ENCODE measurements around the gene OIT3.

Gene OIT3

DNA sequence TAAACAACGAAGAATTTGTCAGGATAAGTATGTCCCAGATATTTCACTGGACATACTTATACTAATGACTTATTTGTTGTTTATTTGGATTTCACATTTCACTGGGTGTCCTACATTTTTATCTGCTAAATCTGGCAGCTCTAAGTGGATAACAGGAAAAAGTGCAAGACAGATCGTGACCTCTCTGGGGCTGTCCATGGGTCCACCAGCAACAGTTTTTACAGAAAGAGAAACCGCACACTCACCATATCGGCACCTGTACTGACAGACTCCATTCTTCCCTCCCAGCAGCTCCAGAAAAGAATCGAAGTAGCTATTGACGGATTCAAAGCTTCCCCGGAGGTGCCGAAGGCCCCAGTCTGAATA lies 60.7 kb downstream of the OIT3 start:
- DNase-seq: no peak

GRCh38 chr10:72954596-72955554 lies 61.3 kb downstream of the OIT3 start, which contains the start of gene PLA2G12B:
PLA2G12B (minus strand) TSS chr10:72954806; CDS start chr10:72954685, 121 bp downstream.
- DNase-seq: no peak

GRCh38 chr10:72956001-72956400 lies 62.5 kb downstream of the OIT3 start:
- DNase-seq: no peak

- DNase-seq: no peak
Measured at GRCh38 chr10:72976886-72977285, 83.3 kb downstream of the OIT3 start.

- DNase-seq: no peak
Measured at GRCh38 chr10:72979709-72980108, 86.2 kb downstream of the OIT3 start.

GRCh38 chr10:72980348-72980747 lies 86.8 kb downstream of the OIT3 start:
- no peak for DNase-seq

DNA sequence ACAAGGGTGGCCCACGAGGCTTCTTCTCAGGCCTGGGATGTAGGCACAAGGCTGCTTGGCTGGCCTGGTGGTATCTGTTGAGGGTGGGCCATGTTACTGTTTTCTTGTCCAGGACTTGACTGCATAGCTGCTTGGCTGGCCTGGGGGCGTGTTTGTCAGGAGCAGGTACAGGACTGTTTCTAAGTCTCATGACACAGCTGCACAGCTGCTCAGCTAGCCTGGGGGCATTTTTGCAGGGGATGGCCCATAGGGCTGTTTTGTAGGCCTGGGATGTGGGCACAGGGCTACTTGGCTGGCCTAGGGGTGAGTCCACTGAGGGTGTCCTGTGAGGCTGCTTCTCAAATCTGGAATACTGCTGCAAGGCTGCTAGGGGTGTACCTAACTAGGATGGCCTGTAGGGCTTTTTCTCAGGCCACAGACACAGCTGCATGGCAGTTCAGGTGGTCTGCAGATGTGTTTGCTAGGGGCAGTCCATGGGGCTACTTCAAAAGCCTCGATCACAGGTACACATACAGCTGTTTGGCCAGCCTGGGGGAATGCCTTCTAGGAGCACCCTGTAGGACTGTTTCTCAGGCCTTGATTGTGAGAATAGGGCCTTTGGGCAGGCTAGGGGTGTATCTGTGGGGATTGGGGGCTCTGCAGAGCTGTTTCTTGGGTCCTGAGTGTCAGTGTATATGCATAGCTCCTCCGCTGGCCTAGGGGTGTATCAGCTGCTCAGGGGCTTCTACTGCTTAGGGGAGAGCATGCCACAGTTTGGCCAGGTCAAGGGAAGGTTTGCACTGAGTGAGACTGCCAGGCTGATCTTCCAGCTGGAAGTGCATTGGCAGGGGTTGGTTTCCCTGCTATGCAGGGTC lies 87.7 kb downstream of the OIT3 start:
- DNase-seq: no peak

GRCh38 chr10:72981882-72982529 lies 88.5 kb downstream of the OIT3 start:
- no peak for DNase-seq

Measured in inflammatory macrophage treated with lipopolysaccharide for 4 hours (primary cell).